ENCODE measurements around the gene THAP4. TPM values are rescaled to one million over a fixed set of nuclear protein-coding genes. Genes with fewer than 3 reads are reported as not detected.

Gene THAP4
- total RNA-seq, 1 donor = 43.4 TPM

DNA sequence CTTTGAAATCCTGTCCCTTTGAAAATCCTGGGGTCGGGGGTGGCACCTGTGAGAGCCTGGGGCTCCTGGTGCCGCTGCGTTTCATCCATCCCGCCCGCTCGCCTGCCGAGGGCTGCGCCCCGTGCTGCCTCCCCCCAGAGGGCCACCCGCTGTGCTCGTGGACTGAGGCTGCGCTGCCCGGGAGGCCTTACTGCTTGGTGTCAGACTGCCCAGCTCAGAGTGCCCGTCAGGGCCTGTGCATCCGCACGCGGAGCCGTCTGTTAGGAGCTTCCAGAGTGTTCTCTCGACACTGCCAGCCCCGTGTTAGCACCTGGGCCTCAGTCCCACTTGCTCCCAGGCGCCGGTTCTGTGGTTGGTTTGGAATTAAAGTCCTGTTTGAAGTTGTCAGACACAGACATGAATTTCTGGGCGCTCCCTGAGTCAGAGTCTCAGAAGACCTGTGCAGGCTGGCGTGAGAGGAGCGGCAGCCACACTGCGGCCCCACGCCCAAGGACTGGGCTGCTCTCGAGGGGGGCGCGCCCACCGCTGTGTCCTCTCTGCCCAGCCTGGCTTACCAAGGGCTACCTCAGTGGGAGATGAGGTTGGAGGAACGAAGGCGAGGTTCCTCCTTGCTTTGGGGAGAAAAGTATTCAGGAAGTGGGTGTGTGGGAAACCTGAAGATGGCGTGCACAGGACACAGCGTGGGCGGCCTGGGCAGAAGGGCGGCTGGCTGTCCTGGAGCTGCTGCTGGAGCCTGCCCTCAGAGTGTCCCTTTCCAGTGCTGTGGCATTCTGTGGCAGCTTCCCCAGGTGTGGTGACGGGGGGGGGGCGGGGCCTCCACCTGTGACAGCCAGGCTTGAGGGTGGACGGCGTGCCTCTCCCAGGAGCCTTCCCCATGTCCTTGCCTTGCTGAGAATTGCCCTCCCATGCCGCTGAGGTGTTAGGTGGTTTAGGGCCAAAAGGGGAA lies 35.6 kb upstream of the THAP4 start:
- H3K27ac ChIP-seq (ENCODE audit: low read depth, low read length) = no peak overlapping the region
- H3K27me3 ChIP-seq (ENCODE audit: insufficient read depth, low read length) = no peaks in the 10 kb centered on the region
- H3K79me2 ChIP-seq (ENCODE audit: insufficient read depth, low read length) = no peaks in the 10 kb centered on the region
- peaks cover 2% of the 10 kb centered on the region for H4K20me1 ChIP-seq (ENCODE audit: insufficient read depth, low read length)
- DNase-seq (ENCODE audit: insufficient read length, low spot score, missing footprints) = no peak
- no peak overlapping the region for H3K4me3 ChIP-seq (ENCODE audit: insufficient read depth, low read length)
- H3K36me3 ChIP-seq (ENCODE audit: insufficient read depth, low read length) = peaks cover 46% of the 10 kb centered on the region
- no peak for TF ChIP-seq CTCF (IDR thresholded peaks at IDR 0.05; ENCODE audit: extremely low read depth, low read depth, low read length)
- H2AFZ ChIP-seq (ENCODE audit: low read length) = no peak overlapping the region
- H3K4me2 ChIP-seq (ENCODE audit: insufficient read depth, low read length) = no peak overlapping the region
- peaks cover 7% of the 10 kb centered on the region for H3K4me1 ChIP-seq (ENCODE audit: insufficient read depth, low read length)
- no peaks in the 10 kb centered on the region for H3K9me3 ChIP-seq (ENCODE audit: low read depth, low read length)

- TF ChIP-seq CTCF (IDR thresholded peaks at IDR 0.05; ENCODE audit: extremely low read depth, low read depth, low read length) = no peak
- Histone ChIP-seq H2AFZ (ENCODE audit: low read length) (no peak overlapping the region), H3K4me3 (ENCODE audit: insufficient read depth, low read length) (no peak overlapping the region), H3K79me2 (ENCODE audit: insufficient read depth, low read length) (no peaks in the 10 kb centered on the region), H4K20me1 (ENCODE audit: insufficient read depth, low read length) (peaks cover 2% of the 10 kb centered on the region), H3K27me3 (ENCODE audit: insufficient read depth, low read length) (no peaks in the 10 kb centered on the region), H3K4me1 (ENCODE audit: insufficient read depth, low read length) (peaks cover 7% of the 10 kb centered on the region), H3K9me3 (ENCODE audit: low read depth, low read length) (no peaks in the 10 kb centered on the region), H3K27ac (ENCODE audit: low read depth, low read length) (no peak overlapping the region), H3K36me3 (ENCODE audit: insufficient read depth, low read length) (peaks cover 41% of the 10 kb centered on the region), H3K4me2 (ENCODE audit: insufficient read depth, low read length) (no peak overlapping the region)
- DNase-seq (ENCODE audit: insufficient read length, low spot score, missing footprints) = no peak
Observed at GRCh38 chr2:241671457-241672240, 34.7 kb upstream of the THAP4 start.

DNA sequence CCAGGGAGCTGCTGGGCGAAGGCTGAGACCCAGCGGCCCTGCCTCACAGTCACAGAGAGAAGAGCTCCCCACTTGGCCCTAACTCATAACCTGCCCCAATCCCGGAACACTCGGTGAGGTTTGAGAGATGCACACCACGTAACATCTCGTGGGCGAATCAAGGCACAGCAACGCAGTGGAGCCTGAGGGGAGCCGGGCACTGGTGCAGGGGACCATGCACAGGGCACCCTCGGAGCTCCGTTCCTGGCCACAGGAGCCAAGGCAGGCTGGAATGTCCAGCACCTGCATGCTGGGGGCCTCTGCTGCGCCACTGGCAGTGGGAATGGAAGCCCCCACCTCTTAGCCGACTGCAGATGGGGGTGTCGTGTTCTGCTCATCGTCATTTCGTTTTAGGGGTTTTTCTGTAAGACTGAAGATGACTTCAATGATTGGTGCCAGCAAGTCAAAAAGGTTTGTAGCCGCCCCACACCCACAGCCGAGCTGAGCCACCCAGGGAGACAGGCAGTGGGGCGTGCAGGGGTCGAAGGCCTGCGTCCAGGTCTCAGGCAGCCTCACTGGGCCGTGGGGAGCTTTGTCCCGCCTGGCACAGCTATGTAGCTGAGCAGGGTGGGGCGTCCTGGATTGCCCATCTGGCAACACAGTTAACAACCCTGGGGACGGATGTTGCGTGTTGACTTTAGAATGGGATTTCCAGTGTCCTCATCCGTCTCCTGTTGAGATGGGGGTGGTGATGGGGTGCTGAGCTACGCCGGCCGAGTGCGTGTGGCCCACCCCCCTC lies 33.6 kb upstream of the THAP4 start:
- no peak for TF ChIP-seq CTCF (IDR thresholded peaks at IDR 0.05; ENCODE audit: extremely low read depth, low read depth, low read length)
- peaks cover 2% of the 10 kb centered on the region for H4K20me1 ChIP-seq (ENCODE audit: insufficient read depth, low read length)
- H2AFZ ChIP-seq (ENCODE audit: low read length) = no peak overlapping the region
- peaks cover 17% of the 10 kb centered on the region for H3K4me1 ChIP-seq (ENCODE audit: insufficient read depth, low read length)
- H3K27me3 ChIP-seq (ENCODE audit: insufficient read depth, low read length) = no peaks in the 10 kb centered on the region
- no peaks in the 10 kb centered on the region for H3K79me2 ChIP-seq (ENCODE audit: insufficient read depth, low read length)
- no peak overlapping the region for H3K4me2 ChIP-seq (ENCODE audit: insufficient read depth, low read length)
- no peak overlapping the region for H3K4me3 ChIP-seq (ENCODE audit: insufficient read depth, low read length)
- H3K36me3 ChIP-seq (ENCODE audit: insufficient read depth, low read length) = peaks cover 36% of the 10 kb centered on the region
- DNase-seq (ENCODE audit: insufficient read length, low spot score, missing footprints) = peak; percentile 84
- H3K9me3 ChIP-seq (ENCODE audit: low read depth, low read length) = no peaks in the 10 kb centered on the region
- H3K27ac ChIP-seq (ENCODE audit: low read depth, low read length) = no peak overlapping the region

Measured in osteoblast (primary cell).